GM12878 (cell line): ENCODE results near the gene PEAR1. TPM values are rescaled to one million over a fixed set of nuclear protein-coding genes. Genes with fewer than 3 reads are reported as not detected.

Experiments
- ATAC-seq: fragments of 200-7000 bp; cut with Tn5 transposase; 3 replicates; pipeline ENCODE4 v1.9.1; 2020; ENCODE audit warnings: mild to moderate bottlenecking, moderate library complexity
- BruUV-seq: library from RNA; stranded (reverse); fragments of 400-500 nt; replicated peaks from 2 replicates; lab custom pipeline; 2021; lab: Mats Ljungman, UMichigan
- CTCF ChIA-PET: fragments of 300-600 bp; sonication (Branson Sonifier 250); formaldehyde crosslinking; extraction: SDS; loops from one replicate; lab custom pipeline; 2021; ENCODE audit warnings: inconsistent platforms; lab: Yijun Ruan, JAX
- POLR2A ChIA-PET: fragments of 350-600 bp; formaldehyde crosslinking; extraction: SDS; loops from one replicate; lab custom pipeline; 2021; ENCODE audit warnings: inconsistent platforms; lab: Charles Lee
- RAD21 ChIA-PET: fragments of 300-600 bp; sonication (Branson Sonifier 250); formaldehyde crosslinking; loops from one replicate; lab custom pipeline; 2023; ENCODE audit warnings: antibody characterized with exemption; ENCODE audit not compliant: unreplicated experiment; lab: Charles Lee
- SMC1A ChIA-PET: fragments of 300-600 bp; sonication (Branson Sonifier 250); formaldehyde crosslinking; loops from one replicate; lab custom pipeline; 2023; ENCODE audit not compliant: unreplicated experiment, uncharacterized antibody; lab: Charles Lee
- DNase-seq: peaks from one replicate; pipeline ENCODE4 v3.0.0-alpha.2; 2011; ENCODE audit warnings: low read depth, low spot score
- FAIRE-seq: peaks from 3 replicates; lab custom pipeline; 2011; peaks lifted over from hg19 to GRCh38; lab: Jason Lieb, UNC
- H2AFZ ChIP-seq: 2 replicates; pipeline ENCODE4 v1.6.0; 2011; ENCODE audit warnings: low read depth, low read length, control low read depth; ENCODE audit not compliant: control insufficient read depth
- H3K27ac ChIP-seq: 2 replicates; pipeline ENCODE4 v1.5.1; 2011; ENCODE audit warnings: control low read depth; ENCODE audit not compliant: control insufficient read depth, insufficient read depth
- H3K27me3 ChIP-seq, 2 experiments: replicated peaks in 1 of 2; 2 replicates each; pipeline versions ENCODE4 v1.6.0 to v1.6.1; 2011; ENCODE audit warnings: low read length in 1 of 2; ENCODE audit not compliant: control insufficient read depth in 2 of 2, insufficient read depth in 2 of 2
- H3K36me3 ChIP-seq, 2 experiments: 2 replicates each; pipeline ENCODE4 v1.5.1; 2011; ENCODE audit warnings: low read length in 1 of 2; ENCODE audit not compliant: control insufficient read depth in 2 of 2, insufficient read depth in 2 of 2
- H3K4me1 ChIP-seq: 2 replicates; pipeline ENCODE4 v1.6.1; 2011; ENCODE audit warnings: mild to moderate bottlenecking, low read length, moderate library complexity, mixed read lengths; ENCODE audit not compliant: control insufficient read depth, insufficient read depth
- H3K4me2 ChIP-seq: 2 replicates; pipeline ENCODE4 v1.6.0; 2011; ENCODE audit warnings: control low read depth; ENCODE audit not compliant: control insufficient read depth, insufficient read depth
- H3K4me3 ChIP-seq: fragments of 200-600 bp; sonication (generic); 2 replicates; pipeline ENCODE4 v1.5.1; 2016
- H3K79me2 ChIP-seq: 2 replicates; pipeline ENCODE4 v1.6.0; 2011; ENCODE audit warnings: low read length; ENCODE audit not compliant: control insufficient read depth, insufficient read depth
- H3K9ac ChIP-seq: 2 replicates; pipeline ENCODE4 v1.8.0; 2011; ENCODE audit warnings: low read length, control low read depth, mixed read lengths; ENCODE audit not compliant: control insufficient read depth, insufficient read depth
- H3K9me3 ChIP-seq: replicated peaks from 3 replicates; pipeline ENCODE4 v1.5.1; 2011; ENCODE audit warnings: mild to moderate bottlenecking, low read length; ENCODE audit not compliant: control insufficient read depth, insufficient read depth
- H4K20me1 ChIP-seq: 2 replicates; pipeline ENCODE4 v1.6.0; 2011; ENCODE audit not compliant: control insufficient read depth, insufficient read depth
- BCLAF1 ChIP-seq: fragments of 450-650 bp; IDR thresholded peaks from 2 replicates; pipeline ENCODE4 v1.6.1; 2017; ENCODE audit warnings: antibody characterized with exemption, mild to moderate bottlenecking, moderate library complexity
- EZH2 ChIP-seq: IDR thresholded peaks from 2 replicates; pipeline ENCODE4 v1.6.1; 2012; ENCODE audit warnings: low read depth, mild to moderate bottlenecking, control low read depth, inconsistent platforms, low read length, borderline replicate concordance; ENCODE audit not compliant: control insufficient read depth
- JUNB ChIP-seq: IDR thresholded peaks from 2 replicates; pipeline ENCODE4 v1.6.1; 2016; ENCODE audit warnings: antibody characterized with exemption, mild to moderate bottlenecking
- NFYB ChIP-seq: IDR thresholded peaks from 2 replicates; pipeline ENCODE4 v1.6.1; 2011; ENCODE audit warnings: low read depth, mild to moderate bottlenecking, low read length, improper control_type of control experiment, moderate library complexity; ENCODE audit not compliant: insufficient read depth
- PBX3 ChIP-seq: IDR thresholded peaks from 2 replicates; pipeline ENCODE4 v1.6.1; 2011; ENCODE audit warnings: mild to moderate bottlenecking, low read depth, low read length, moderate library complexity; ENCODE audit not compliant: insufficient replicate concordance
- SMAD1 ChIP-seq: fragments of 450-650 bp; IDR thresholded peaks from 2 replicates; pipeline ENCODE4 v1.6.1; 2018; ENCODE audit warnings: mild to moderate bottlenecking, low read depth; ENCODE audit not compliant: partially characterized antibody
- SMC3 ChIP-seq: IDR thresholded peaks from 2 replicates; pipeline ENCODE4 v1.6.1; 2011; ENCODE audit warnings: low read length, improper control_type of control experiment, borderline replicate concordance
- WGBS: methylation state at CpG from one replicate; pipeline ENCODE4 v1.1.6; 2016; ENCODE audit warnings: low lambda C conversion rate; ENCODE audit not compliant: insufficient replicate concordance, insufficient coverage; ENCODE audit errors: missing lambda C conversion rate; 5-methylcytosine and 5-hydroxymethylcytosine counted together
- in situ Hi-C: fragments of 300-500 bp; cut with MboI; formaldehyde crosslinking; loops from 9 replicates; pipeline ENCODE4 v1.14.3; 2018; ENCODE audit warnings: mixed read lengths
- intact Hi-C: fragments of 100-400 bp; cut with micrococcal nuclease; formaldehyde crosslinking; loops from one replicate; pipeline ENCODE4 v1.14.2; 2022; ENCODE audit not compliant: unreplicated experiment
- polyA plus RNA-seq, 11 experiments: library from polyadenylated mRNA; depleted of rRNA in 4 of 11; unstranded in 6 of 11; stranded (reverse) in 5 of 11; fragments of >200 nt; fragmentation: Nextera tagmentation in 4 of 11; fragmentation: Illumina TruSeq in 1 of 11; extraction: Ambion mirVana in 4 of 11; extraction: Trizol in 1 of 11; gene quantifications; 1 replicate in 1 of 11; 2 replicates in 10 of 11; pipeline versions ENCODE4 v1.2.1 to v1.2.3, GENCODE V29; 2011 to 2016; ENCODE audit warnings: inconsistent platforms in 2 of 11, missing spikeins in 2 of 11, low read depth in 1 of 11
- total RNA-seq, 4 experiments: library from RNA; depleted of rRNA in 3 of 4; stranded (reverse); fragments of >200 nt in 3 of 4; fragmentation: Illumina TruSeq in 1 of 4; extraction: Trizol in 1 of 4; gene quantifications; 2 replicates each; pipeline versions ENCODE4 v1.2.1 to v1.2.3, GENCODE V29; 2013 to 2021
- TF ChIP-seq, protein P1 (sequence below): fragments of 450-650 bp; IDR thresholded peaks from 2 replicates; pipeline ENCODE4 v1.6.1; 2017; ENCODE audit warnings: mild to moderate bottlenecking, low read depth, inconsistent platforms; ENCODE audit not compliant: poor library complexity, severe bottlenecking
- TF ChIP-seq, protein P2 (sequence below): IDR thresholded peaks from 2 replicates; pipeline ENCODE4 v1.6.1; 2012; ENCODE audit warnings: low read depth, low read length, improper control_type of control experiment

Gene PEAR1
- total and polyA plus RNA-seq, 10 of the 15 experiments (the other 5 are each of a cell fraction or from before 2014, with no cell fraction given), result not detected

- no TSS peak for BruUV-seq
- ChIA-PET CTCF (interaction anchor here (1.1 to 3.1 kb wide), 3 partner anchors 27 to 139 kb away, joined by 3 to 10 read pairs (median 5); no protein-coding TSS in a partner anchor), SMC1A (no interaction called here), POLR2A (no interaction called here), RAD21 (no interaction called here)
- H3K79me2 ChIP-seq, result no peaks in the 10 kb centered on the region
- no peak overlapping the region for H3K9ac ChIP-seq
- intact Hi-C loops, result no loop called here
- ATAC-seq (no peak), FAIRE-seq (no peak), DNase-seq (no peak)
- H3K4me3 ChIP-seq, result no peak overlapping the region
- H3K4me1 ChIP-seq, result peaks cover 16% of the 10 kb centered on the region
- H3K36me3 ChIP-seq, result no peaks in the 10 kb centered on the region
- no peaks in the 10 kb centered on the region for H3K9me3 ChIP-seq
- in situ Hi-C loops, result no loop called here
- H4K20me1 ChIP-seq, result no peaks in the 10 kb centered on the region
- H3K27me3 ChIP-seq, result peaks cover 1 to 7% of the 10 kb centered on the region in 2 experiments
- WGBS, result 67% methylated on average over 9 of the region's 9 CpGs
- TF ChIP-seq BCLAF1 (no peak), JUNB (no peak), NFYB (no peak), SMAD1 (no peak), PBX3 (no peak), EZH2 (no peak), SMC3 (no peak)
- TF ChIP-seq, protein P1, sequence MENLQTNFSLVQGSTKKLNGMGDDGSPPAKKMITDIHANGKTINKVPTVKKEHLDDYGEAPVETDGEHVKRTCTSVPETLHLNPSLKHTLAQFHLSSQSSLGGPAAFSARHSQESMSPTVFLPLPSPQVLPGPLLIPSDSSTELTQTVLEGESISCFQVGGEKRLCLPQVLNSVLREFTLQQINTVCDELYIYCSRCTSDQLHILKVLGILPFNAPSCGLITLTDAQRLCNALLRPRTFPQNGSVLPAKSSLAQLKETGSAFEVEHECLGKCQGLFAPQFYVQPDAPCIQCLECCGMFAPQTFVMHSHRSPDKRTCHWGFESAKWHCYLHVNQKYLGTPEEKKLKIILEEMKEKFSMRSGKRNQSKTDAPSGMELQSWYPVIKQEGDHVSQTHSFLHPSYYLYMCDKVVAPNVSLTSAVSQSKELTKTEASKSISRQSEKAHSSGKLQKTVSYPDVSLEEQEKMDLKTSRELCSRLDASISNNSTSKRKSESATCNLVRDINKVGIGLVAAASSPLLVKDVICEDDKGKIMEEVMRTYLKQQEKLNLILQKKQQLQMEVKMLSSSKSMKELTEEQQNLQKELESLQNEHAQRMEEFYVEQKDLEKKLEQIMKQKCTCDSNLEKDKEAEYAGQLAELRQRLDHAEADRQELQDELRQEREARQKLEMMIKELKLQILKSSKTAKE, result no peak
- TF ChIP-seq, protein P2, sequence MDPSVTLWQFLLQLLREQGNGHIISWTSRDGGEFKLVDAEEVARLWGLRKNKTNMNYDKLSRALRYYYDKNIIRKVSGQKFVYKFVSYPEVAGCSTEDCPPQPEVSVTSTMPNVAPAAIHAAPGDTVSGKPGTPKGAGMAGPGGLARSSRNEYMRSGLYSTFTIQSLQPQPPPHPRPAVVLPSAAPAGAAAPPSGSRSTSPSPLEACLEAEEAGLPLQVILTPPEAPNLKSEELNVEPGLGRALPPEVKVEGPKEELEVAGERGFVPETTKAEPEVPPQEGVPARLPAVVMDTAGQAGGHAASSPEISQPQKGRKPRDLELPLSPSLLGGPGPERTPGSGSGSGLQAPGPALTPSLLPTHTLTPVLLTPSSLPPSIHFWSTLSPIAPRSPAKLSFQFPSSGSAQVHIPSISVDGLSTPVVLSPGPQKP, result no peak
- no peak overlapping the region for H2AFZ ChIP-seq
- H3K27ac ChIP-seq, result no peak overlapping the region
- no peak overlapping the region for H3K4me2 ChIP-seq
Measured at GRCh38 chr1:156865258-156865657, 28.3 kb upstream of the PEAR1 start.
